ENCODE measurements around the gene BMP7. TPM values are rescaled to one million over a fixed set of nuclear protein-coding genes. Genes with fewer than 3 reads are reported as not detected.

BMP7 gene
- total and polyA plus RNA-seq, 2 of the 13 experiments (the other 11 are each of a cell fraction or from before 2014, with no cell fraction given) = not detected

GRCh38 chr20:57130160-57130772, 136.2 kb downstream of the BMP7 start (continued):
- TF ChIP-seq IRF9 (CRISPR knock-in tag; IDR thresholded peaks at IDR 0.05; ENCODE audit: borderline replicate concordance) (peak; percentile 57; the same call in 1 of the 2 replicates), HOMEZ (CRISPR knock-in tag; IDR thresholded peaks at IDR 0.05; ENCODE audit: low read depth) (peak; percentile 61; the same call in 1 of the 2 replicates), ZMYM3 (CRISPR knock-in tag; IDR thresholded peaks at IDR 0.05) (peak; percentile 83), CEBPB (IDR thresholded peaks at IDR 0.05; ENCODE audit: borderline replicate concordance, low read depth, low read length) (peak; percentile 100), ZFP62 (CRISPR knock-in tag; IDR thresholded peaks at IDR 0.05) (no peak), CBFB (CRISPR knock-in tag; IDR thresholded peaks at IDR 0.05) (no peak), NFE2 (CRISPR knock-in tag; IDR thresholded peaks at IDR 0.05) (no peak), CCDC6 (CRISPR knock-in tag; IDR thresholded peaks at IDR 0.05) (peak; percentile 57), ARNT (IDR thresholded peaks at IDR 0.05) (no peak), JUND (CRISPR knock-in tag; IDR thresholded peaks at IDR 0.05) (peak; percentile 83; the same call in 1 of the 2 replicates), ZNF761 (CRISPR knock-in tag; conservative IDR thresholded peaks at IDR 0.05) (no peak), KLF11 (CRISPR knock-in tag; IDR thresholded peaks at IDR 0.05) (no peak; the same call in 1 of the 2 replicates), MTA1 (CRISPR knock-in tag; IDR thresholded peaks at IDR 0.05; ENCODE audit: borderline replicate concordance) (peak; percentile 84; the same call in 1 of the 2 replicates), MTF1 (CRISPR knock-in tag; IDR thresholded peaks at IDR 0.05) (no peak), ZNF660 (CRISPR knock-in tag; IDR thresholded peaks at IDR 0.05; ENCODE audit: borderline replicate concordance, low read depth) (no peak), ZNF576 (CRISPR knock-in tag; IDR thresholded peaks at IDR 0.05) (no peak), HNRNPUL1 (IDR thresholded peaks at IDR 0.05; ENCODE audit: low read depth, low read length) (no peak), ZNF709 (CRISPR knock-in tag; IDR thresholded peaks at IDR 0.05) (0 out of 2 replicates have a peak, but pooled peaks have one; percentile 11), KDM5B (CRISPR knock-in tag; IDR thresholded peaks at IDR 0.05; ENCODE audit: borderline replicate concordance) (peak; percentile 76), CBX1 (IDR thresholded peaks at IDR 0.05; ENCODE audit: low read depth) (peak; percentile 87), ZNF720 (CRISPR knock-in tag; IDR thresholded peaks at IDR 0.05) (no peak), HNRNPK (IDR thresholded peaks at IDR 0.05; ENCODE audit: low read depth, low read length, poor library complexity, severe bottlenecking) (no peak), NFRKB (IDR thresholded peaks at IDR 0.05) (no peak), ZNF225 (CRISPR knock-in tag; IDR thresholded peaks at IDR 0.05) (peak; percentile 52; the same call in 1 of the 2 replicates), ZNF12 (CRISPR knock-in tag; IDR thresholded peaks at IDR 0.05) (peak; percentile 83), SRSF9 (IDR thresholded peaks at IDR 0.05; ENCODE audit: borderline replicate concordance, insufficient read depth, low read depth, low read length, poor library complexity, severe bottlenecking) (no peak), ADNP (CRISPR knock-in tag; IDR thresholded peaks at IDR 0.05) (no peak)
- TF ChIP-seq, protein P1, sequence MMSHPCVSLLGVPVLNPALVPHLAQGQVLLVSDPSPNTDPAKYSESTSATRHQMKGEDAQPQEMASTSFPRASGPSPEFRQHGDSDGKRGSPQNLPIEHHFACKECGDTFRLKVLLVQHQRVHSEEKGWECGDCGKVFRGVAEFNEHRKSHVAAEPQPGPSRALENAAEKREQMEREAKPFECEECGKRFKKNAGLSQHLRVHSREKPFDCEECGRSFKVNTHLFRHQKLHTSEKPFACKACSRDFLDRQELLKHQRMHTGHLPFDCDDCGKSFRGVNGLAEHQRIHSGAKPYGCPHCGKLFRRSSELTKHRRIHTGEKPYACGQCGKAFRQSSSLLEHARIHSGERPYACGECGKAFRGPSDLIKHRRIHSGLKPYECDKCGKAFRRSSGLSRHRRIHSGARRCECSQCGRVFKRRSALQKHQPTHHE (CRISPR knock-in tag; IDR thresholded peaks at IDR 0.05; ENCODE audit: borderline replicate concordance) = no peak
